Stimulated activated CD8-positive, alpha-beta memory T cell treated with anti-CD3 and anti-CD28 coated beads, Interleukin-15, amount 100 ng/mL, for 24 hours (primary cell): Measurements from ENCODE around the gene DCHS1.

Source experiments
- DNase-seq: peaks from one replicate; pipeline ENCODE4 v3.0.0-alpha.2; 2020; ENCODE audit warnings: low read depth

Gene DCHS1

GRCh38 chr11:6586434-6587359 lies 68.9 kb downstream of the DCHS1 start:
- no peak for DNase-seq

GRCh38 chr11:6584528-6584927 lies 71.1 kb downstream of the DCHS1 start:
- DNase-seq, result no peak

- DNase-seq, result no peak
These were observed 72.0 kb downstream of the DCHS1 start for GRCh38 chr11:6583584-6583983.

GRCh38 chr11:6579681-6580080 lies 75.9 kb downstream of the DCHS1 start:
- no peak for DNase-seq

DNA sequence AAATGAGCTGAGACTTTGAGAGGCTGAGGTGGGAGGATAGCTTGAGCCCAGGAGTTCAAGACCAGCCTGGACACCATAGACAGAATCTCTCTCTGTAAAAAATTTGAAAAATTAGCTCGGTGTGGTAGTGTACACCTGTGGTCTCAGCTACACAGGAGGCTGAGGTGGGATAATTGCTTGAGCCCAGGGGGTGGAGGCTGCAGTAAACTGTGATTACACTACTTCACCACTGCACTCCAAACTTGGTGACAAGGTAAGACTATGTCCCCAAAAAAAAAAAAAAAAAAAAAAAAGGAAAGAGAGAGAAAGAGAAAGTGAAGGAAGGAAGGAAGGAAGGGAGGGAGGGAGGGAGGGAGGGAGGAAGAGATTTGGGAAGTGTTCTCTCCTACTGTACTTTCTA lies 77.5 kb downstream of the DCHS1 start:
- no peak for DNase-seq

DNA sequence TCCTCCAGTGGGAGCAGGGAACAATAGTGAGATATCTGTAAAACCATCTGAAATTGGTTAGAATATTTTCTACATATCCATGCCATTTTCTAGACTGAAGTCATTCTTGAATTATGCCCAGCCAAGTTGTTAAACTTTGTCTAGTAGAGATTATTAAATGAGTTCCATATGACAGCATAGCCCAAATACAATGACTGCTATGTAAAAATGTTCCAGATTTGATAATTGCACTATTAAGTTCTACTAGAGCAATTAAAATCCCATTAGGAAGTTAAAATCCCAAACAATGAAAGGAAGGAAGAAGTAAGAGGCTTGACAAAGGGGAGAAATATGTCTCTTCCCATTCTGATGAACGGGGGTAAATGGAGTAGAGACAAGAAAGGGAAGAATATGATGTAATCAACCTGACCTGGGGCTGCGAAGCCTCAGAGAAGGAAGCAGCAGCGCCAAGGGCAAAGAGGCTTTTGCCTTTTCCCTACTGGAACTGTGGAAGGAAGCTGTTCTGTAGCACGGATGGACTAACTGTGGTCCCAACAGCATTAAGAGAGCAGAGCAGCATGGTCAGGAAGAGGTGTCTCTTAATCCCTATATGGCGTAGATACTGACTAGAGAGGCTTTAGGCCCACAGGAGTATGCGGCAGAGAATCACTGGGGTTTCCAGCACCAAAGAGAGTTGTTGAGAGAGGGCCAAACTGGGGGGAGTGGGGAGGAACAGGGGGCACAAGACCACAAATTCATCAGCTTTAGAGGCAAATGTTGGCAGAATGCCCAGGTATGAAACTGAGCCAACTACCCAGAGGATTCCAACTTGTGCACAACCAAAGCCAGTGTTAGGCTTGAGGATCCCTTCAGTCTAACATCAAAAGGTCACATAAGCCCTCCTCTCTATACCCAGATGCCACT lies 78.9 kb downstream of the DCHS1 start:
- no peak for DNase-seq

DNA sequence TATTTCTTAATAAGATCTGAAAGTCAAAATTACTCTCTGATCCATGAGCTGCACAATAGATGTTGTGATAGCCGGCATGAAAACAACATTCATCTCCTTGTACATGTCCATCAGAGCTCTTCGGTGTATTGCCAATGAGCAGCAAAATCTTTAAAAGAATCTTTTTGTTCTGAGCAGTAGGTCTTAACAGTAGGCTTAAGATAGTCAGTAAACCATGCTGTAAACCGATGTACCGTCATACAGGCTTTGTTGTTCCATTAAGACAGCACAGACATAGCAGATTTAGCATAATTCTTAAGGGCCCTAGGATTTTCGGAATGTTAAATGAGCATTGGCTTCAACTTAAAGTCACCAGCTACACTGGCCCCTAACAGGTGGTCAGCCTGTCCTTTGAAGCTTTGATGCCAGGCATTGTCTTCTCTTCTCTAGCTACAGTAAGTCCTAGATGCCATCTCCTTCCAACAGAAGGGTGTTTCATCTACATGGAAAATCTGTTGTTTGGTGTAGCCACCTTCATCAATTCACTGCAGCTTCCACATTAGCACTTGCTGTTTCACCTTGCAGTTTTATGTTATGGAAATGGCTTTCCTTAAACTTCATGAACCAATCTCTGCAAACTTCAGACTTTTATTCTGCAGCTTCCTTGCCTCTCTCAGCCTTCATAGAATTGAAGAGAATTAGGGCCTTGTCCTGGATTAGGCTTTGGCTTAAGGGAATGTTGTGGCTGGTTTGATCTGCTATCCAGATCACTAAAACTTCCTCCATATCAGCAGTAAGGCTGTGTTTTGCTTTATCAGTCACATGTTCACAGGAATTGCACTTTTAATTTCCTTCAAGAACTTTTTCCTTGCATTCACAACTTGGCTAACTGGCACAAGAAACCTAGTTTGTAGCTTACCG lies 80.5 kb downstream of the DCHS1 start:
- DNase-seq, result no peak

DNA sequence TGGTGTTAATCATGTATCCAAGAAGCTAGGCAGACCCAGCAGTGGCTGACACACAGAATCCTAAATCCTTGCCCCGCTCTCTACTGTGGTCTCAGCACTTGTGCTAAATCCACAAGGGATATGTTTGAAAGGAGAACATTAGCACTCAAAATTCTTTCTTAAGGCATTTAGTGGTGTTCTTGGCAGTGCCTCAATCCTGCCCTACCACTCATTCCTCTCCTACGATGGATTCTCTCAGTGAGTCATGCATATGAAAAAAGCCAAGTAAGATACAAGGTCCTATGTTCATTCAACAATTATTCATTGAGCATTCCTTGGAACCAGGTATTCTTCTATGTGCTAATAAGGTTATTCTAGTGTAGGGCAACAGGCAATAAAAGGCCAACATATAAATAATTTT lies 83.4 kb downstream of the DCHS1 start:
- DNase-seq, result no peak

DNA sequence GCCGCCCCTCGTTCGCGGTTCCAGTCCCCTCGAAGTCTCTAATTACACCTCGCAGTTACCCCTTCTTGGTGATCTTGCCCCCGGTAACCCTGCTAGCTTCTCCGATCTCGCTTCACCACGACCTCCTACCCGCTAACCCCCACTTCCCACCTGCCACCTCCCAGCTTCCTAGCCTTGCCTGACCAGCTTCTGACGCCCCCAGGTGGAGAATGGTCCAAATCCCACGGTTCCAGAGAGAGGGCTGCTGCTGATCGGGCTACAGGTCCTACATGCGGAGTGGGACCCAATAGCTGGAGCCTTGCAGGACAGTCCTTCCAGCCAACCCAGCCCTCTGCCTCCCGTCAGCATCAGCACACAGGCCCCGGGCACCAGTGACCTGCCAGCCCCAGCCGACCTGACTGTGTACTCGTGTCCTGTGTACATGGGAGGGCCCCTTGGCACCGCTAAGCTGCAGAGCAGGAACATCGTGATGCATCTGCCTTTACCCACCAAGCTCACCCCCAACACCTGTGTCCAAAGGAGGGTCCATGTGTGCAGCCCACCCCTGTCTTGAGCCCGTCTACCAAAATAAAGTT lies 84.1 kb downstream of the DCHS1 start:
- no peak for DNase-seq
